HEK293 (cell line): ENCODE measurements around the gene GTPBP1.

ENCODE experiments used
- CTCF ChIA-PET: fragments of 350-600 bp; formaldehyde crosslinking; extraction: SDS; loops from one replicate; lab custom pipeline; 2021; ENCODE audit warnings: antibody characterized with exemption; lab: Yijun Ruan, JAX
- POLR2A ChIA-PET: fragments of 300-600 bp; formaldehyde crosslinking; extraction: SDS; loops from one replicate; lab custom pipeline; 2020; ENCODE audit warnings: antibody characterized with exemption, inconsistent platforms; lab: Yijun Ruan, JAX
- H3K27ac ChIP-seq: fragments of 200-500 bp; sonication (Bioruptor generic); 2 replicates; pipeline ENCODE4 v1.5.1; 2014; ENCODE audit warnings: low read depth, low read length, control low read depth, inconsistent platforms; ENCODE audit errors: extremely low read depth
- H3K36me3 ChIP-seq, 2 experiments: fragments of 200-500 bp in 1 of 2; sonication (Bioruptor generic) in 1 of 2; 1 replicate in 1 of 2; 2 replicates in 1 of 2; pipeline ENCODE4 v1.5.1; 2014 to 2017; ENCODE audit warnings: inconsistent platforms in 2 of 2, low read length in 2 of 2; ENCODE audit not compliant: control insufficient read depth in 2 of 2, insufficient read depth in 1 of 2
- H3K4me1 ChIP-seq: fragments of 200-500 bp; sonication (Bioruptor generic); 2 replicates; pipeline ENCODE4 v1.5.1; 2014; ENCODE audit warnings: mild to moderate bottlenecking, low read length, inconsistent platforms; ENCODE audit not compliant: control insufficient read depth, insufficient read depth
- H3K4me3 ChIP-seq: 2 replicates; pipeline ENCODE4 v1.5.1; 2011; ENCODE audit warnings: low read depth, mild to moderate bottlenecking, control low read depth, low read length, moderate library complexity
- H3K9me3 ChIP-seq: fragments of 200-500 bp; sonication (Bioruptor generic); 2 replicates; pipeline ENCODE4 v1.5.1; 2014; ENCODE audit warnings: low read depth, low read length, inconsistent platforms; ENCODE audit not compliant: control insufficient read depth, insufficient read depth
- GLI4 ChIP-seq: fragments of 450-650 bp; formaldehyde crosslinking; IDR thresholded peaks from 2 replicates; pipeline ENCODE4 v1.5.1; 2016; ENCODE audit warnings: missing biosample characterization, missing genetic modification characterization
- GLIS2 ChIP-seq: fragments of 450-650 bp; formaldehyde crosslinking; IDR thresholded peaks from 2 replicates; pipeline ENCODE4 v1.5.1; 2016; ENCODE audit warnings: missing biosample characterization, missing genetic modification characterization
- IKZF3 ChIP-seq: fragments of 450-650 bp; IDR thresholded peaks from 2 replicates; pipeline ENCODE4 v1.5.0; 2018; ENCODE audit warnings: missing biosample characterization, mild to moderate bottlenecking, missing genetic modification characterization, moderate library complexity
- KLF8 ChIP-seq: fragments of 450-650 bp; formaldehyde crosslinking; IDR thresholded peaks from 2 replicates; pipeline ENCODE4 v1.5.1; 2016; ENCODE audit warnings: missing biosample characterization, missing genetic modification characterization
- ZBTB1 ChIP-seq: fragments of 450-650 bp; formaldehyde crosslinking; IDR thresholded peaks from 2 replicates; pipeline ENCODE4 v1.5.1; 2016; ENCODE audit warnings: missing biosample characterization, missing genetic modification characterization
- ZNF112 ChIP-seq: fragments of 450-650 bp; formaldehyde crosslinking; IDR thresholded peaks from 2 replicates; pipeline ENCODE4 v1.5.0; 2017; ENCODE audit warnings: missing biosample characterization, missing genetic modification characterization
- ZNF324 ChIP-seq: fragments of 450-650 bp; formaldehyde crosslinking; IDR thresholded peaks from 2 replicates; pipeline ENCODE4 v1.5.1; 2016; ENCODE audit warnings: missing biosample characterization, missing genetic modification characterization
- ZNF404 ChIP-seq: fragments of 450-650 bp; formaldehyde crosslinking; IDR thresholded peaks from 2 replicates; pipeline ENCODE4 v1.5.1; 2017; ENCODE audit warnings: missing biosample characterization, missing genetic modification characterization
- ZNF416 ChIP-seq: fragments of 450-650 bp; formaldehyde crosslinking; IDR thresholded peaks from 2 replicates; pipeline ENCODE4 v1.5.1; 2016; ENCODE audit warnings: missing biosample characterization, missing genetic modification characterization
- ZNF501 ChIP-seq: fragments of 450-650 bp; formaldehyde crosslinking; IDR thresholded peaks from 2 replicates; pipeline ENCODE4 v1.5.1; 2016; ENCODE audit warnings: missing biosample characterization, missing genetic modification characterization
- ZNF560 ChIP-seq: fragments of 450-650 bp; formaldehyde crosslinking; IDR thresholded peaks from 2 replicates; pipeline ENCODE4 v1.5.1; 2017; ENCODE audit warnings: missing biosample characterization, missing genetic modification characterization, borderline replicate concordance
- ZNF571 ChIP-seq: fragments of 450-650 bp; formaldehyde crosslinking; IDR thresholded peaks from 2 replicates; pipeline ENCODE4 v1.5.0; 2017; ENCODE audit warnings: missing biosample characterization, missing genetic modification characterization
- ZNF600 ChIP-seq: fragments of 450-650 bp; formaldehyde crosslinking; IDR thresholded peaks from 2 replicates; pipeline ENCODE4 v1.5.1; 2016; ENCODE audit warnings: missing biosample characterization, missing genetic modification characterization
- ZNF624 ChIP-seq: fragments of 450-650 bp; formaldehyde crosslinking; IDR thresholded peaks from 2 replicates; pipeline ENCODE4 v1.5.1; 2017; ENCODE audit warnings: missing biosample characterization, missing genetic modification characterization
- ZNF777 ChIP-seq: fragments of 450-650 bp; formaldehyde crosslinking; IDR thresholded peaks from 2 replicates; pipeline ENCODE4 v1.5.1; 2017; ENCODE audit warnings: missing biosample characterization, missing genetic modification characterization, borderline replicate concordance
- TF ChIP-seq, protein P1 (sequence below): sonication (generic); formaldehyde crosslinking; IDR thresholded peaks from 2 replicates; pipeline ENCODE4 v1.8.1; 2022; ENCODE audit warnings: mild to moderate bottlenecking, moderate library complexity, missing genetic modification reagents
- TF ChIP-seq, protein P2 (sequence below): fragments of 450-650 bp; formaldehyde crosslinking; IDR thresholded peaks from 2 replicates; pipeline ENCODE4 v1.5.1; 2017; ENCODE audit warnings: missing biosample characterization, missing genetic modification characterization
- TF ChIP-seq, protein P3 (sequence below): fragments of 450-650 bp; formaldehyde crosslinking; IDR thresholded peaks from 2 replicates; pipeline ENCODE4 v1.5.1; 2016; ENCODE audit warnings: missing biosample characterization, missing genetic modification characterization
- TF ChIP-seq, protein P4 (sequence below): fragments of 450-650 bp; formaldehyde crosslinking; IDR thresholded peaks from 2 replicates; pipeline ENCODE4 v1.5.1; 2016; ENCODE audit warnings: missing biosample characterization, missing genetic modification characterization
- TF ChIP-seq, protein P5 (sequence below): fragments of 450-650 bp; formaldehyde crosslinking; IDR thresholded peaks from 2 replicates; pipeline ENCODE4 v1.5.1; 2016; ENCODE audit warnings: missing biosample characterization, missing genetic modification characterization

GTPBP1 gene

DNA sequence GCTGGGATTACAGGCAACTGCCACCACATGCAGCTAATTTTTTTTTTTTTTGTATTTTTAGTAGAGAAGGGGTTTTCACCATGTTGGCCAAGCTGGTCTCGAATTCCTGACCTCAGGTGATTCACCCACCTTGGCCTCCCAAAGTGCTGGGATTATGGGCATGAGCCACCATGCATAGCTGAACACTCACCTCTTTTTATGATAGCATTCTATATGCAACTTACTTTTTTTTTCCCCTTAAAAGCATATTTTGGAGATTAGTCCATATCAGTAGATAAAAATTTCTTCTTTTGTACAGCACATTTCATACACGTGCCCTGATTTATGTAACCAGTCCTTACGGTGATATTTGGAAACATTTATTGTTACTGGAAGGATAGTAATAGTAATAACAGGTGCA is 14.6 kb downstream of the GTPBP1 start (continued):
- TF ChIP-seq, protein P1, sequence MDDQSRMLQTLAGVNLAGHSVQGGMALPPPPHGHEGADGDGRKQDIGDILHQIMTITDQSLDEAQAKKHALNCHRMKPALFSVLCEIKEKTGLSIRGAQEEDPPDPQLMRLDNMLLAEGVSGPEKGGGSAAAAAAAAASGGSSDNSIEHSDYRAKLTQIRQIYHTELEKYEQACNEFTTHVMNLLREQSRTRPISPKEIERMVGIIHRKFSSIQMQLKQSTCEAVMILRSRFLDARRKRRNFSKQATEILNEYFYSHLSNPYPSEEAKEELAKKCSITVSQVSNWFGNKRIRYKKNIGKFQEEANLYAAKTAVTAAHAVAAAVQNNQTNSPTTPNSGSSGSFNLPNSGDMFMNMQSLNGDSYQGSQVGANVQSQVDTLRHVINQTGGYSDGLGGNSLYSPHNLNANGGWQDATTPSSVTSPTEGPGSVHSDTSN (CRISPR knock-in tag) = no peak
- TF ChIP-seq, protein P2, sequence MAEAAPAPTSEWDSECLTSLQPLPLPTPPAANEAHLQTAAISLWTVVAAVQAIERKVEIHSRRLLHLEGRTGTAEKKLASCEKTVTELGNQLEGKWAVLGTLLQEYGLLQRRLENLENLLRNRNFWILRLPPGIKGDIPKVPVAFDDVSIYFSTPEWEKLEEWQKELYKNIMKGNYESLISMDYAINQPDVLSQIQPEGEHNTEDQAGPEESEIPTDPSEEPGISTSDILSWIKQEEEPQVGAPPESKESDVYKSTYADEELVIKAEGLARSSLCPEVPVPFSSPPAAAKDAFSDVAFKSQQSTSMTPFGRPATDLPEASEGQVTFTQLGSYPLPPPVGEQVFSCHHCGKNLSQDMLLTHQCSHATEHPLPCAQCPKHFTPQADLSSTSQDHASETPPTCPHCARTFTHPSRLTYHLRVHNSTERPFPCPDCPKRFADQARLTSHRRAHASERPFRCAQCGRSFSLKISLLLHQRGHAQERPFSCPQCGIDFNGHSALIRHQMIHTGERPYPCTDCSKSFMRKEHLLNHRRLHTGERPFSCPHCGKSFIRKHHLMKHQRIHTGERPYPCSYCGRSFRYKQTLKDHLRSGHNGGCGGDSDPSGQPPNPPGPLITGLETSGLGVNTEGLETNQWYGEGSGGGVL (tag by site-specific recombination) = no peak
- no peak for TF ChIP-seq IKZF3

DNA sequence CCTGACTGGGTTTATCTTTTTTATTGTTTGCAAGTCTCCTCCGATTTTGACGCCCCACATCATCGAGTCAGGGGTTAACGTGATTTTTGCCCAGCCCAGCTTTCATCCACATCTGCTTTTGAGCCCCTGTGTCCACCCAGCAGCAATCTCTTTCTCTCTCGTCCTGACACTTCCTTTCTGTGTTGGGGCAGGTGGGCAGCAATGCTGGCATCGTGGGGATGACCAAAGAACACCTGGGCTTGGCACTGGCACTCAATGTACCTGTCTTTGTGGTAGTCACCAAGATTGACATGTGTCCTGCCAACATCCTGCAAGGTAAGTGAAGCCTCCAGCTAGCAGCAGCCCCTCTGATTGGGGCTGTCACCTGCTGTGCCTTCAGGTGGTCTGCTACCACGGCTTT is 15.8 kb downstream of the GTPBP1 start:
- no peak overlapping the region for H3K27ac ChIP-seq
- TF ChIP-seq ZNF404 (tag by site-specific recombination) (no peak), ZNF600 (tag by site-specific recombination) (no peak), IKZF3 (no peak), ZBTB1 (tag by site-specific recombination) (no peak), KLF8 (tag by site-specific recombination) (no peak), ZNF624 (tag by site-specific recombination) (no peak), GLI4 (no peak), ZNF777 (tag by site-specific recombination) (no peak), GLIS2 (tag by site-specific recombination) (no peak), ZNF560 (tag by site-specific recombination) (no peak), ZNF112 (tag by site-specific recombination) (no peak), ZNF416 (tag by site-specific recombination) (no peak), ZNF324 (tag by site-specific recombination) (no peak), ZNF571 (tag by site-specific recombination) (no peak), ZNF501 (tag by site-specific recombination) (no peak)
- TF ChIP-seq, protein P3, sequence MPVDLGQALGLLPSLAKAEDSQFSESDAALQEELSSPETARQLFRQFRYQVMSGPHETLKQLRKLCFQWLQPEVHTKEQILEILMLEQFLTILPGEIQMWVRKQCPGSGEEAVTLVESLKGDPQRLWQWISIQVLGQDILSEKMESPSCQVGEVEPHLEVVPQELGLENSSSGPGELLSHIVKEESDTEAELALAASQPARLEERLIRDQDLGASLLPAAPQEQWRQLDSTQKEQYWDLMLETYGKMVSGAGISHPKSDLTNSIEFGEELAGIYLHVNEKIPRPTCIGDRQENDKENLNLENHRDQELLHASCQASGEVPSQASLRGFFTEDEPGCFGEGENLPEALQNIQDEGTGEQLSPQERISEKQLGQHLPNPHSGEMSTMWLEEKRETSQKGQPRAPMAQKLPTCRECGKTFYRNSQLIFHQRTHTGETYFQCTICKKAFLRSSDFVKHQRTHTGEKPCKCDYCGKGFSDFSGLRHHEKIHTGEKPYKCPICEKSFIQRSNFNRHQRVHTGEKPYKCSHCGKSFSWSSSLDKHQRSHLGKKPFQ (tag by site-specific recombination) = no peak
- TF ChIP-seq, protein P4, sequence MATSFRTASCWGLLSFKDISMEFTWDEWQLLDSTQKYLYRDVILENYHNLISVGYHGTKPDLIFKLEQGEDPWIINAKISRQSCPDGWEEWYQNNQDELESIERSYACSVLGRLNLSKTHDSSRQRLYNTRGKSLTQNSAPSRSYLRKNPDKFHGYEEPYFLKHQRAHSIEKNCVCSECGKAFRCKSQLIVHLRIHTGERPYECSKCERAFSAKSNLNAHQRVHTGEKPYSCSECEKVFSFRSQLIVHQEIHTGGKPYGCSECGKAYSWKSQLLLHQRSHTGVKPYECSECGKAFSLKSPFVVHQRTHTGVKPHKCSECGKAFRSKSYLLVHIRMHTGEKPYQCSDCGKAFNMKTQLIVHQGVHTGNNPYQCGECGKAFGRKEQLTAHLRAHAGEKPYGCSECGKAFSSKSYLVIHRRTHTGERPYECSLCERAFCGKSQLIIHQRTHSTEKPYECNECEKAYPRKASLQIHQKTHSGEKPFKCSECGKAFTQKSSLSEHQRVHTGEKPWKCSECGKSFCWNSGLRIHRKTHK (tag by site-specific recombination) = no peak
- TF ChIP-seq, protein P5, sequence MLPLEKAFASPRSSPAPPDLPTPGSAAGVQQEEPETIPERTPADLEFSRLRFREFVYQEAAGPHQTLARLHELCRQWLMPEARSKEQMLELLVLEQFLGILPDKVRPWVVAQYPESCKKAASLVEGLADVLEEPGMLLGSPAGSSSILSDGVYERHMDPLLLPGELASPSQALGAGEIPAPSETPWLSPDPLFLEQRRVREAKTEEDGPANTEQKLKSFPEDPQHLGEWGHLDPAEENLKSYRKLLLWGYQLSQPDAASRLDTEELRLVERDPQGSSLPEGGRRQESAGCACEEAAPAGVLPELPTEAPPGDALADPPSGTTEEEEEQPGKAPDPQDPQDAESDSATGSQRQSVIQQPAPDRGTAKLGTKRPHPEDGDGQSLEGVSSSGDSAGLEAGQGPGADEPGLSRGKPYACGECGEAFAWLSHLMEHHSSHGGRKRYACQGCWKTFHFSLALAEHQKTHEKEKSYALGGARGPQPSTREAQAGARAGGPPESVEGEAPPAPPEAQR (tag by site-specific recombination) = no peak
- TF ChIP-seq, all 188 proteins: peak for 0
- POLR2A ChIA-PET = interaction anchor here (5.3 kb wide), 1 partner anchor 12 kb away, joined by 23 read pairs; no protein-coding TSS in a partner anchor
- H3K9me3 ChIP-seq = no peaks in the 10 kb centered on the region
- H3K4me1 ChIP-seq = peaks cover 7% of the 10 kb centered on the region
- peaks cover 43 to 89% of the 10 kb centered on the region in 2 experiments for H3K36me3 ChIP-seq
- CTCF ChIA-PET = interaction anchor here (0.5 to 2.1 kb wide), 3 partner anchors 12 to 47 kb away, joined by 3 to 11 read pairs (median 3); no protein-coding TSS in a partner anchor
- H3K4me3 ChIP-seq = no peak overlapping the region
